ENCODE results near the gene OR10A4. TPM values are rescaled to one million over a fixed set of nuclear protein-coding genes. Genes with fewer than 3 reads are reported as not detected.

OR10A4 gene
- total and polyA plus RNA-seq, 9 of the 15 experiments (the other 6 are each of a cell fraction or from before 2014, with no cell fraction given): not detected

DNA sequence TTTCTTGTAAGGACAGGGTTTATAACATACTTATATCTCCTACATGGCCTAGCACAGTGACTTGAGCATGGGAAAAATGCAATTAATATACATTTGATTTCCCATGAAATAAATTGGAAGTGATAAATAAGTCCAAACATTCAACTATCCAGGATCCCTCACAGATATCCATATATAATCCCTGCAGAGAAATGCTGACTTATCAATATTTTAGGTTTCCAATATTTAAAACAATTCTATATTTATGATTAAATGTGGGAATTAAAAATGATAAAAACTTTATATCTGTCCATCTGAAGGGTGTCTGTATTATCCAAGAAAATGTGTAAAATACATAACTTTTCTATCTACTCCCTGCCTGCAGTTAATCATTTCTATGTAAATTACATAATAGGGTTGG lies 6.3 kb downstream of the OR10A4 start (continued):
- TF ChIP-seq, protein P1, sequence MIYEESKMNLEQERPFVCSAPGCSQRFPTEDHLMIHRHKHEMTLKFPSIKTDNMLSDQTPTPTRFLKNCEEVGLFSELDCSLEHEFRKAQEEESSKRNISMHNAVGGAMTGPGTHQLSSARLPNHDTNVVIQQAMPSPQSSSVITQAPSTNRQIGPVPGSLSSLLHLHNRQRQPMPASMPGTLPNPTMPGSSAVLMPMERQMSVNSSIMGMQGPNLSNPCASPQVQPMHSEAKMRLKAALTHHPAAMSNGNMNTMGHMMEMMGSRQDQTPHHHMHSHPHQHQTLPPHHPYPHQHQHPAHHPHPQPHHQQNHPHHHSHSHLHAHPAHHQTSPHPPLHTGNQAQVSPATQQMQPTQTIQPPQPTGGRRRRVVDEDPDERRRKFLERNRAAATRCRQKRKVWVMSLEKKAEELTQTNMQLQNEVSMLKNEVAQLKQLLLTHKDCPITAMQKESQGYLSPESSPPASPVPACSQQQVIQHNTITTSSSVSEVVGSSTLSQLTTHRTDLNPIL (CRISPR knock-in tag; IDR thresholded peaks at IDR 0.05): no peak
- no peak for TF ChIP-seq ELF4 (CRISPR knock-in tag; IDR thresholded peaks at IDR 0.05)
- TF ChIP-seq PPARD (CRISPR knock-in tag; IDR thresholded peaks at IDR 0.05): no peak
- TF ChIP-seq ZNF764 (CRISPR knock-in tag; IDR thresholded peaks at IDR 0.05; ENCODE audit: low read depth): no peak
- no peak for TF ChIP-seq ZNF24 (IDR thresholded peaks at IDR 0.05)
- TF ChIP-seq, protein P2, sequence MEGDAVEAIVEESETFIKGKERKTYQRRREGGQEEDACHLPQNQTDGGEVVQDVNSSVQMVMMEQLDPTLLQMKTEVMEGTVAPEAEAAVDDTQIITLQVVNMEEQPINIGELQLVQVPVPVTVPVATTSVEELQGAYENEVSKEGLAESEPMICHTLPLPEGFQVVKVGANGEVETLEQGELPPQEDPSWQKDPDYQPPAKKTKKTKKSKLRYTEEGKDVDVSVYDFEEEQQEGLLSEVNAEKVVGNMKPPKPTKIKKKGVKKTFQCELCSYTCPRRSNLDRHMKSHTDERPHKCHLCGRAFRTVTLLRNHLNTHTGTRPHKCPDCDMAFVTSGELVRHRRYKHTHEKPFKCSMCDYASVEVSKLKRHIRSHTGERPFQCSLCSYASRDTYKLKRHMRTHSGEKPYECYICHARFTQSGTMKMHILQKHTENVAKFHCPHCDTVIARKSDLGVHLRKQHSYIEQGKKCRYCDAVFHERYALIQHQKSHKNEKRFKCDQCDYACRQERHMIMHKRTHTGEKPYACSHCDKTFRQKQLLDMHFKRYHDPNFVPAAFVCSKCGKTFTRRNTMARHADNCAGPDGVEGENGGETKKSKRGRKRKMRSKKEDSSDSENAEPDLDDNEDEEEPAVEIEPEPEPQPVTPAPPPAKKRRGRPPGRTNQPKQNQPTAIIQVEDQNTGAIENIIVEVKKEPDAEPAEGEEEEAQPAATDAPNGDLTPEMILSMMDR (IDR thresholded peaks at IDR 0.05 in 2 of 3, conservative IDR thresholded peaks at IDR 0.05 in 1 of 3; ENCODE audit: insufficient read depth in 2 of 3, low read depth in 1 of 3, low read length in 3 of 3): no peak
- TF ChIP-seq, protein P3, sequence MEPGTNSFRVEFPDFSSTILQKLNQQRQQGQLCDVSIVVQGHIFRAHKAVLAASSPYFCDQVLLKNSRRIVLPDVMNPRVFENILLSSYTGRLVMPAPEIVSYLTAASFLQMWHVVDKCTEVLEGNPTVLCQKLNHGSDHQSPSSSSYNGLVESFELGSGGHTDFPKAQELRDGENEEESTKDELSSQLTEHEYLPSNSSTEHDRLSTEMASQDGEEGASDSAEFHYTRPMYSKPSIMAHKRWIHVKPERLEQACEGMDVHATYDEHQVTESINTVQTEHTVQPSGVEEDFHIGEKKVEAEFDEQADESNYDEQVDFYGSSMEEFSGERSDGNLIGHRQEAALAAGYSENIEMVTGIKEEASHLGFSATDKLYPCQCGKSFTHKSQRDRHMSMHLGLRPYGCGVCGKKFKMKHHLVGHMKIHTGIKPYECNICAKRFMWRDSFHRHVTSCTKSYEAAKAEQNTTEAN (CRISPR knock-in tag; IDR thresholded peaks at IDR 0.05): no peak
- TF ChIP-seq ZNF830 (CRISPR knock-in tag; IDR thresholded peaks at IDR 0.05): no peak
- TF ChIP-seq MAFG (tag; conservative IDR thresholded peaks at IDR 0.05): peak; percentile 54
